ENCODE measurements around the gene BLOC1S4. TPM values are rescaled to one million over a fixed set of nuclear protein-coding genes. Genes with fewer than 3 reads are reported as not detected.

Gene BLOC1S4
- total RNA-seq, 1 donor from 2014 or later = 17.1 TPM

- no peak for DNase-seq (ENCODE audit: low spot score)
These were observed 26.4 kb upstream of the BLOC1S4 start for GRCh38 chr4:6689506-6689960.

GRCh38 chr4:6692379-6692778, 23.6 kb upstream of the BLOC1S4 start:
- DNase-seq (ENCODE audit: low spot score) = no peak

- DNase-seq (ENCODE audit: low spot score) = peak; percentile 91
These were observed 23.2 kb upstream of the BLOC1S4 start for GRCh38 chr4:6692806-6693205.

- peak; percentile 78 for DNase-seq (ENCODE audit: low spot score)
These were observed 22.5 kb upstream of the BLOC1S4 start, which contains the start of gene S100P for GRCh38 chr4:6693231-6694176. Gene S100P (plus strand): TSS chr4:6693878. CDS start chr4:6693933, 55 bp downstream.

GRCh38 chr4:6694177-6694901, 21.6 kb upstream of the BLOC1S4 start:
- DNase-seq (ENCODE audit: low spot score) = no peak

- DNase-seq (ENCODE audit: low spot score) = no peak
These were observed 20.0 kb upstream of the BLOC1S4 start for GRCh38 chr4:6695660-6696610.

GRCh38 chr4:6696611-6697010, 19.4 kb upstream of the BLOC1S4 start:
- DNase-seq (ENCODE audit: low spot score) = no peak

- no peak for DNase-seq (ENCODE audit: low spot score)
These were observed 18.8 kb upstream of the BLOC1S4 start for GRCh38 chr4:6697131-6697530.

- no peak for DNase-seq (ENCODE audit: low spot score)
These were observed 16.6 kb upstream of the BLOC1S4 start for GRCh38 chr4:6699388-6699787.

- no peak for DNase-seq (ENCODE audit: low spot score)
These were observed 16.1 kb upstream of the BLOC1S4 start for GRCh38 chr4:6699903-6700302.

- no peak for DNase-seq (ENCODE audit: low spot score)
These were observed 14.6 kb upstream of the BLOC1S4 start for GRCh38 chr4:6701371-6701770.

GRCh38 chr4:6702761-6703160, 13.2 kb upstream of the BLOC1S4 start:
- DNase-seq (ENCODE audit: low spot score) = no peak

- no peak for DNase-seq (ENCODE audit: low spot score)
These were observed 12.2 kb upstream of the BLOC1S4 start for GRCh38 chr4:6703786-6704185.

- no peak for DNase-seq (ENCODE audit: low spot score)
These were observed 10.3 kb upstream of the BLOC1S4 start for GRCh38 chr4:6705646-6706045.

GRCh38 chr4:6706173-6706572, 9.8 kb upstream of the BLOC1S4 start:
- DNase-seq (ENCODE audit: low spot score) = no peak

GRCh38 chr4:6709230-6710114, 6.5 kb upstream of the BLOC1S4 start, which contains the start of gene MRFAP1L1:
Gene MRFAP1L1 (minus strand): TSS chr4:6709865. CDS start chr4:6709629, 236 bp downstream.
- DNase-seq (ENCODE audit: low spot score) = peak; percentile 99

GRCh38 chr4:6710282-6710681, 5.7 kb upstream of the BLOC1S4 start:
- no peak for DNase-seq (ENCODE audit: low spot score)

- DNase-seq (ENCODE audit: low spot score) = no peak
These were observed 5.0 kb upstream of the BLOC1S4 start for GRCh38 chr4:6710996-6711395.

GRCh38 chr4:6714954-6715353, 1.0 kb upstream of the BLOC1S4 start:
- DNase-seq (ENCODE audit: low spot score) = no peak

GRCh38 chr4:6715704-6716017, 313 bp upstream of the BLOC1S4 start:
- DNase-seq (ENCODE audit: low spot score) = no peak
